GM23338 (cell line): ENCODE data around the gene PACS1. TPM values are rescaled to one million over a fixed set of nuclear protein-coding genes. Genes with fewer than 3 reads are reported as not detected.

ENCODE experiments used
- ATAC-seq: fragments of 200-7000 bp; cut with Tn5 transposase; 3 replicates; pipeline ENCODE4 v1.9.1; 2020
- DNase-seq: peaks from one replicate; pipeline ENCODE4 v3.0.0-alpha.2; 2015; ENCODE audit warnings: low spot score
- H2AFZ ChIP-seq: fragments of 200-600 bp; sonication (generic); 2 replicates; pipeline ENCODE4 v1.8.0; 2016; ENCODE audit warnings: antibody characterized with exemption, mild to moderate bottlenecking, moderate library complexity
- H3F3A ChIP-seq: fragments of 200-600 bp; sonication (generic); replicated peaks from 2 replicates; pipeline ENCODE4 v1.8.0; 2017; ENCODE audit warnings: antibody characterized with exemption, mixed run types, low read depth
- H3K27ac ChIP-seq: fragments of 200-600 bp; sonication (generic); 2 replicates; pipeline ENCODE4 v1.6.1; 2016; ENCODE audit warnings: low read depth
- H3K27me3 ChIP-seq: fragments of 200-600 bp; sonication (generic); 2 replicates; pipeline ENCODE4 v1.8.0; 2016; ENCODE audit warnings: mild to moderate bottlenecking, mixed run types, moderate library complexity; ENCODE audit not compliant: insufficient read depth
- H3K36me3 ChIP-seq: fragments of 200-600 bp; sonication (generic); 2 replicates; pipeline ENCODE4 v1.8.0; 2016; ENCODE audit warnings: mild to moderate bottlenecking; ENCODE audit not compliant: insufficient read depth
- H3K4me1 ChIP-seq: fragments of 200-600 bp; sonication (generic); 2 replicates; pipeline ENCODE4 v1.8.0; 2016; ENCODE audit warnings: mild to moderate bottlenecking, moderate library complexity; ENCODE audit not compliant: insufficient read depth
- H3K4me2 ChIP-seq: fragments of 200-600 bp; sonication (generic); 2 replicates; pipeline ENCODE4 v1.7.1; 2017; ENCODE audit warnings: mixed run types
- H3K4me3 ChIP-seq: fragments of 200-600 bp; sonication (generic); 2 replicates; pipeline ENCODE4 v1.6.1; 2016; ENCODE audit warnings: mixed run types
- H3K79me2 ChIP-seq: fragments of 200-600 bp; sonication (generic); replicated peaks from 2 replicates; pipeline ENCODE4 v1.8.0; 2017; ENCODE audit warnings: mild to moderate bottlenecking; ENCODE audit not compliant: insufficient read depth
- H3K9me2 ChIP-seq: fragments of 200-600 bp; sonication (generic); 2 replicates; pipeline ENCODE4 v1.8.0; 2017; ENCODE audit not compliant: insufficient read depth
- H4K20me1 ChIP-seq: fragments of 200-600 bp; sonication (generic); replicated peaks from 2 replicates; pipeline ENCODE4 v1.8.0; 2017; ENCODE audit warnings: mild to moderate bottlenecking; ENCODE audit not compliant: insufficient read depth
- H3K27ac Mint-ChIP-seq: 2 replicates; pipeline ENCODE4 v1.8.0; 2020; ENCODE audit warnings: inconsistent platforms, mild to moderate bottlenecking, moderate library complexity, mixed read lengths
- H3K27me3 Mint-ChIP-seq: 3 replicates; pipeline ENCODE4 v1.8.0; 2022; ENCODE audit warnings: low read depth, mild to moderate bottlenecking, moderate library complexity, mixed read lengths, inconsistent platforms; ENCODE audit not compliant: insufficient read depth, poor library complexity
- H3K36me3 Mint-ChIP-seq: 3 replicates; pipeline ENCODE4 v1.8.0; 2021; ENCODE audit warnings: low read depth, mild to moderate bottlenecking, inconsistent platforms, moderate library complexity, mixed read lengths
- H3K4me1 Mint-ChIP-seq: 3 replicates; pipeline ENCODE4 v1.8.0; 2020; ENCODE audit warnings: mild to moderate bottlenecking, inconsistent platforms, mixed read lengths
- H3K4me3 Mint-ChIP-seq: 3 replicates; pipeline ENCODE4 v1.8.0; 2021; ENCODE audit warnings: moderate library complexity, mild to moderate bottlenecking, inconsistent platforms, mixed read lengths
- H3K9me3 Mint-ChIP-seq: 3 replicates; pipeline ENCODE4 v1.8.0; 2020; ENCODE audit warnings: moderate library complexity, mild to moderate bottlenecking, inconsistent platforms, mixed read lengths
- CREB1 ChIP-seq: fragments of 250-450 bp; sonication (Bioruptor Pico); IDR thresholded peaks from 2 replicates; pipeline ENCODE4 v1.5.0; 2020; ENCODE audit warnings: low read depth, mild to moderate bottlenecking, moderate library complexity
- EZH2 ChIP-seq: fragments of 200-600 bp; sonication (generic); IDR thresholded peaks from one replicate; pipeline ENCODE4 v1.8.0; 2017; ENCODE audit warnings: antibody characterized with exemption, mild to moderate bottlenecking, low read depth; ENCODE audit not compliant: unreplicated experiment
- EZH2phosphoT487 ChIP-seq: fragments of 200-600 bp; sonication (generic); IDR thresholded peaks from one replicate; pipeline ENCODE4 v1.8.1; 2018; ENCODE audit warnings: antibody characterized with exemption; ENCODE audit not compliant: unreplicated experiment
- JUNB ChIP-seq: IDR thresholded peaks from one replicate; pipeline ENCODE4 v1.6.1; 2016; ENCODE audit warnings: antibody characterized with exemption; ENCODE audit not compliant: unreplicated experiment
- NANOG ChIP-seq: IDR thresholded peaks from 2 replicates; pipeline ENCODE4 v1.6.1; 2016; ENCODE audit warnings: antibody characterized with exemption, borderline replicate concordance
- STAT1 ChIP-seq: IDR thresholded peaks from one replicate; pipeline ENCODE4 v1.6.1; 2016; ENCODE audit warnings: antibody characterized with exemption; ENCODE audit not compliant: unreplicated experiment
- ZNF114 ChIP-seq: fragments of 250-450 bp; sonication (Bioruptor Pico); IDR thresholded peaks from 2 replicates; pipeline ENCODE4 v1.5.0; 2020; ENCODE audit warnings: mild to moderate bottlenecking, moderate library complexity
- ZNF331 ChIP-seq: fragments of 250-450 bp; sonication (Bioruptor Pico); IDR thresholded peaks from 2 replicates; pipeline ENCODE4 v1.5.0; 2020; ENCODE audit warnings: low read depth, mild to moderate bottlenecking, moderate library complexity
- ZNF462 ChIP-seq: fragments of 250-450 bp; sonication (Bioruptor Pico); IDR thresholded peaks from 2 replicates; pipeline ENCODE4 v1.5.0; 2020; ENCODE audit warnings: mild to moderate bottlenecking, moderate library complexity
- polyA plus RNA-seq: library from polyadenylated mRNA; unstranded; fragments of >200 nt; fragmentation: Nextera tagmentation; extraction: Ambion mirVana; gene quantifications from 2 replicates; pipeline ENCODE4 v1.2.1, GENCODE V29; 2016
- total RNA-seq: library from RNA; depleted of rRNA; stranded (reverse); fragments of >200 nt; shearing (Covaris generic); gene quantifications from 2 replicates; pipeline ENCODE4 v1.2.3, GENCODE V29; 2014
- TF ChIP-seq, protein P1 (sequence below), 2 experiments: fragments of 200-600 bp in 1 of 2; sonication (generic) in 1 of 2; conservative IDR thresholded peaks; 2 replicates each; pipeline versions ENCODE4 v1.5.1 to v1.6.1; 2016 to 2017; ENCODE audit warnings: antibody characterized with exemption in 2 of 2, low read depth in 2 of 2, mild to moderate bottlenecking in 2 of 2, moderate library complexity in 1 of 2
- TF ChIP-seq, protein P2 (sequence below): IDR thresholded peaks from one replicate; pipeline ENCODE4 v1.6.1; 2018; ENCODE audit warnings: antibody characterized with exemption; ENCODE audit not compliant: unreplicated experiment

Gene PACS1
- total and polyA plus RNA-seq, 2 experiments from 2014 or later = 8.0 to 37.5 TPM

DNA sequence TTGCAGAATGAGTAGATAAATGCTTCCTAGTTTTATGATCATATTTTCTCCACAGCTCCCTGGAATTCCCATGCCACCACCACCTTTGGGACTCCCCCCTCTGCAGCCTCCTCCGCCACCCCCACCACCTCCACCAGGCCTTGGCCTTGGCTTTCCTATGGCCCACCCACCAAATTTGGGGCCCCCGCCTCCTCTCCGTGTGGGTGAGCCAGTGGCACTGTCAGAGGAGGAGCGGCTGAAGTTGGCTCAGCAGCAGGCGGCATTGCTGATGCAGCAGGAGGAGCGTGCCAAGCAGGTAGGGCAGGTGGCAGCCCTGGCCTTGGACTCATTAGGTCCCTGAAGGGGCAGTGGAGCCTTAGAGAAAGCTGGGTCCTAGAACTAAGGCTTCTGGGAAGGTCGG, 15.1 kb upstream of the PACS1 start (continued):
- TF ChIP-seq, protein P1, sequence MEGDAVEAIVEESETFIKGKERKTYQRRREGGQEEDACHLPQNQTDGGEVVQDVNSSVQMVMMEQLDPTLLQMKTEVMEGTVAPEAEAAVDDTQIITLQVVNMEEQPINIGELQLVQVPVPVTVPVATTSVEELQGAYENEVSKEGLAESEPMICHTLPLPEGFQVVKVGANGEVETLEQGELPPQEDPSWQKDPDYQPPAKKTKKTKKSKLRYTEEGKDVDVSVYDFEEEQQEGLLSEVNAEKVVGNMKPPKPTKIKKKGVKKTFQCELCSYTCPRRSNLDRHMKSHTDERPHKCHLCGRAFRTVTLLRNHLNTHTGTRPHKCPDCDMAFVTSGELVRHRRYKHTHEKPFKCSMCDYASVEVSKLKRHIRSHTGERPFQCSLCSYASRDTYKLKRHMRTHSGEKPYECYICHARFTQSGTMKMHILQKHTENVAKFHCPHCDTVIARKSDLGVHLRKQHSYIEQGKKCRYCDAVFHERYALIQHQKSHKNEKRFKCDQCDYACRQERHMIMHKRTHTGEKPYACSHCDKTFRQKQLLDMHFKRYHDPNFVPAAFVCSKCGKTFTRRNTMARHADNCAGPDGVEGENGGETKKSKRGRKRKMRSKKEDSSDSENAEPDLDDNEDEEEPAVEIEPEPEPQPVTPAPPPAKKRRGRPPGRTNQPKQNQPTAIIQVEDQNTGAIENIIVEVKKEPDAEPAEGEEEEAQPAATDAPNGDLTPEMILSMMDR (conservative IDR thresholded peaks at IDR 0.05; ENCODE audit: low read depth in 2 of 2) = no peak
- no peak for TF ChIP-seq NANOG

DNA sequence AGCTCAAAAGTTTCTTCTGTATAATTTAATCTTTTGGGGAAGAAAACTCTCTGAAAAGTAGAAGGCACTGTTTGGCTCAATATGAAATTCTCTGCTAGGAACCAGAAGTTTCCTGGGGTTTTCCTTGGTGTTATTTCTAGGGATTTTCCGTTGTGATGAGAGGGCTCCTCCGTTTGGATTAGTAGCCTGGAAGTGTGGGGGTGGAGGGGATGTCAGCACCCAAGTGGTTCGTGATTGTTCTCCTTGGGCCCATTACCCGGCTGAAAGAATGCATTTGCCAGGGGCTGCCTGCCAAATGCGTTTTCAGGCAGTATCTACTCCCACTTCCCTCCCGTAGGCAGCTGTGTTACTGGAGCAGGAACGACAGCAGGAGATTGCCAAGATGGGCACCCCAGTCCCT, 13.6 kb upstream of the PACS1 start:
- peaks cover 7% of the 10 kb centered on the region for H3K4me1 Mint-ChIP-seq
- Histone ChIP-seq H3F3A (peaks cover 1% of the 10 kb centered on the region; the same call in 1 of the 2 replicates), H3K9me2 (no peaks in the 10 kb centered on the region), H3K27ac (no peak overlapping the region), H3K27me3 (no peaks in the 10 kb centered on the region), H4K20me1 (peaks cover 28% of the 10 kb centered on the region), H3K4me3 (no peak overlapping the region), H3K4me2 (no peak overlapping the region), H3K4me1 (peaks cover 7% of the 10 kb centered on the region), H3K79me2 (peaks cover 35% of the 10 kb centered on the region), H2AFZ (no peak overlapping the region), H3K36me3 (peaks cover 59% of the 10 kb centered on the region)
- H3K36me3 Mint-ChIP-seq = peaks cover 87% of the 10 kb centered on the region
- no peak for DNase-seq
- no peaks in the 10 kb centered on the region for H3K9me3 Mint-ChIP-seq
- TF ChIP-seq NANOG = no peak
- TF ChIP-seq EZH2phosphoT487 = no peak
- no peak for TF ChIP-seq ZNF462 (CRISPR knock-in tag)
- TF ChIP-seq EZH2 = no peak
- TF ChIP-seq, protein P1 (conservative IDR thresholded peaks at IDR 0.05; ENCODE audit: low read depth in 2 of 2) = no peak
- TF ChIP-seq JUNB = no peak
- TF ChIP-seq, protein P2, sequence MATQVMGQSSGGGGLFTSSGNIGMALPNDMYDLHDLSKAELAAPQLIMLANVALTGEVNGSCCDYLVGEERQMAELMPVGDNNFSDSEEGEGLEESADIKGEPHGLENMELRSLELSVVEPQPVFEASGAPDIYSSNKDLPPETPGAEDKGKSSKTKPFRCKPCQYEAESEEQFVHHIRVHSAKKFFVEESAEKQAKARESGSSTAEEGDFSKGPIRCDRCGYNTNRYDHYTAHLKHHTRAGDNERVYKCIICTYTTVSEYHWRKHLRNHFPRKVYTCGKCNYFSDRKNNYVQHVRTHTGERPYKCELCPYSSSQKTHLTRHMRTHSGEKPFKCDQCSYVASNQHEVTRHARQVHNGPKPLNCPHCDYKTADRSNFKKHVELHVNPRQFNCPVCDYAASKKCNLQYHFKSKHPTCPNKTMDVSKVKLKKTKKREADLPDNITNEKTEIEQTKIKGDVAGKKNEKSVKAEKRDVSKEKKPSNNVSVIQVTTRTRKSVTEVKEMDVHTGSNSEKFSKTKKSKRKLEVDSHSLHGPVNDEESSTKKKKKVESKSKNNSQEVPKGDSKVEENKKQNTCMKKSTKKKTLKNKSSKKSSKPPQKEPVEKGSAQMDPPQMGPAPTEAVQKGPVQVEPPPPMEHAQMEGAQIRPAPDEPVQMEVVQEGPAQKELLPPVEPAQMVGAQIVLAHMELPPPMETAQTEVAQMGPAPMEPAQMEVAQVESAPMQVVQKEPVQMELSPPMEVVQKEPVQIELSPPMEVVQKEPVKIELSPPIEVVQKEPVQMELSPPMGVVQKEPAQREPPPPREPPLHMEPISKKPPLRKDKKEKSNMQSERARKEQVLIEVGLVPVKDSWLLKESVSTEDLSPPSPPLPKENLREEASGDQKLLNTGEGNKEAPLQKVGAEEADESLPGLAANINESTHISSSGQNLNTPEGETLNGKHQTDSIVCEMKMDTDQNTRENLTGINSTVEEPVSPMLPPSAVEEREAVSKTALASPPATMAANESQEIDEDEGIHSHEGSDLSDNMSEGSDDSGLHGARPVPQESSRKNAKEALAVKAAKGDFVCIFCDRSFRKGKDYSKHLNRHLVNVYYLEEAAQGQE = no peak
- no peak for TF ChIP-seq CREB1 (CRISPR knock-in tag)
- no peak for TF ChIP-seq ZNF331
- TF ChIP-seq ZNF114 = no peak
- TF ChIP-seq STAT1 = no peak
- H3K4me3 Mint-ChIP-seq = no peak overlapping the region
- H3K27ac Mint-ChIP-seq = no peak overlapping the region
- peaks cover 7% of the 10 kb centered on the region for H3K27me3 Mint-ChIP-seq
- ATAC-seq = no peak
